ENCODE data around the gene ANKRD11.
"Not testable (repeated sequence)": the region's sequence is repeated elsewhere in the genome, so short reads cannot be mapped to it uniquely, and the experiment has no call there.

DNA sequence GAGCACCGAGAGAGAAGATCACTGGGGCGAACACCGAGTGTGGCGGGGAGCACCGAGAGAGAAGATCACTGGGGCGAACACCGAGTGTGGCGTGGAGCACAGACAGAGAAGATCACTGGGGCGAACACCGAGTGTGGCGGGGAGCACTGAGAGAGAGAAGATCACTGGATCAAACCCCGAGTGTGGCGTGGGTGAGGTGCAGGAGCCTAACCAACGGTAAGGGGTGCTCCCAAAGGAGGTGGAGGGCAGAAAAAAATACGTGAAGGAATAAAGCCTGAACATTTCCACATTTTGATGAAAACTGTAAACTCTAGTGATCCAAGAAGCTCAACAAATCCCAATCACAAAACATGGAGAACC, 100.2 kb downstream of the ANKRD11 start:
- not testable (repeated sequence) for TF ChIP-seq CTCF (IDR thresholded peaks at IDR 0.05); POLR2AphosphoS5 (IDR thresholded peaks at IDR 0.05; ENCODE audit: low read depth, low read length); REST (IDR thresholded peaks at IDR 0.05; ENCODE audit: insufficient read depth in 1 of 2, low read depth in 2 of 2, low read length in 1 of 2); TCF7L2 (IDR thresholded peaks at IDR 0.05; ENCODE audit: low read depth, low read length)

All from Panc1 (cell line).